ENCODE data around the gene PSD4. TPM values are rescaled to one million over a fixed set of nuclear protein-coding genes. Genes with fewer than 3 reads are reported as not detected.

Gene PSD4
- total and polyA plus RNA-seq, 2 of the 4 experiments (the other 2 are of a cell fraction) = 0.36 to 0.70 TPM

DNA sequence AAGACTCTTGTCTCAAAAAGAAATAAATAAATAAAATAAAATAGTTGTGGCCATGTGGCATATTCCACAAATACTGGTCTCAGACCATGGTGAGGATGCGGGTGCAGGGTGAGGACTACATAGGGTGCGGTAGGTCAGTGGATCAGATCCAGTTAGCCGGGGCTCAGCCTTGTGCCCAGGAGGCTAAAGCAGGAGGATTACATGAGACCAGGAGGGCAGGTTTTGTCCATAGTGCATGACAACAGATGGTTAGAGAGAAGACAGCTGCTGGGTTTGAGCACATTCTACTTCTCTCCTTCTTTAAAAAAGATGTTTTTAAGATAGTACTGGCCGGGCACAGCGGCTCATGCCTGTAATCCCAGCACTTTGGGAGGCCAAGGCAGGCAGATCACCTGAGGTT lies 12.8 kb upstream of the PSD4 start:
- Histone ChIP-seq H3K4me2 (ENCODE audit: low read depth, low read length) (no peak overlapping the region), H4K8ac (ENCODE audit: low read depth in 2 of 2, low read length in 2 of 2) (no peak overlapping the region), H2BK120ac (ENCODE audit: low read depth, low read length) (no peak overlapping the region), H3K79me1 (ENCODE audit: low read depth in 1 of 2, low read length in 2 of 2) (no peaks in the 10 kb centered on the region), H2BK20ac (ENCODE audit: low read depth, low read length) (no peak overlapping the region), H2AK5ac (ENCODE audit: low read depth, low read length) (no peak overlapping the region), H3K23ac (ENCODE audit: low read depth, low read length) (no peak overlapping the region), H3K14ac (replicated peaks; ENCODE audit: low read depth, low read length) (no peak overlapping the region), H3K9me3 (ENCODE audit: control insufficient read depth, insufficient read depth, low read length) (no peaks in the 10 kb centered on the region), H3K36me3 (ENCODE audit: control insufficient read depth, insufficient read depth, low read length) (no peaks in the 10 kb centered on the region), H2AFZ (replicated peaks; ENCODE audit: low read length, poor library complexity) (no peak overlapping the region), H3K27me3 (ENCODE audit: control insufficient read depth, insufficient read depth, low read length) (peaks cover 23% of the 10 kb centered on the region), H3K27ac (ENCODE audit: insufficient read depth, low read length) (no peak overlapping the region), H2BK5ac (ENCODE audit: low read depth, low read length, poor library complexity, severe bottlenecking) (no peak overlapping the region), H3K4me3 (ENCODE audit: insufficient read depth, low read depth, low read length) (no peak overlapping the region), H3K9ac (ENCODE audit: low read depth, low read length) (no peak overlapping the region), H4K20me1 (ENCODE audit: insufficient read depth, low read length) (no peaks in the 10 kb centered on the region), H3K56ac (ENCODE audit: extremely low read depth, insufficient read depth, low read length) (no peak overlapping the region), H2AK9ac (replicated peaks; ENCODE audit: low read depth, low read length, poor library complexity) (no peak overlapping the region), H2BK15ac (ENCODE audit: low read depth, low read length) (no peak overlapping the region), H4K91ac (ENCODE audit: insufficient read depth, low read depth, low read length) (no peak overlapping the region), H3K18ac (ENCODE audit: low read depth, low read length) (no peak overlapping the region), H3K4me1 (ENCODE audit: control insufficient read depth, insufficient read depth, low read length) (no peaks in the 10 kb centered on the region; the same call in 1 of the 2 replicates), H3K9me1 (ENCODE audit: insufficient read depth, low read length) (no peaks in the 10 kb centered on the region), H3K4ac (ENCODE audit: low read depth, low read length) (no peak overlapping the region), H4K5ac (ENCODE audit: low read depth, low read length) (no peak overlapping the region)
- DNase-seq = no peak
- WGBS, 2 experiments (ENCODE audit: extremely low coverage in 2 of 2, insufficient read length in 1 of 2) = no CpG with 5 or more reads among the region's 5 CpGs
- TF ChIP-seq FOS (IDR thresholded peaks at IDR 0.05; ENCODE audit: low read depth, low read length) = no peak
- TF ChIP-seq MAFK (IDR thresholded peaks at IDR 0.05; ENCODE audit: low read depth, low read length) = no peak
- no peak for TF ChIP-seq MXI1 (IDR thresholded peaks at IDR 0.05; ENCODE audit: borderline replicate concordance, low read depth, low read length)
- TF ChIP-seq RFX5 (IDR thresholded peaks at IDR 0.05; ENCODE audit: low read depth, low read length) = no peak
- TF ChIP-seq, protein P1, sequence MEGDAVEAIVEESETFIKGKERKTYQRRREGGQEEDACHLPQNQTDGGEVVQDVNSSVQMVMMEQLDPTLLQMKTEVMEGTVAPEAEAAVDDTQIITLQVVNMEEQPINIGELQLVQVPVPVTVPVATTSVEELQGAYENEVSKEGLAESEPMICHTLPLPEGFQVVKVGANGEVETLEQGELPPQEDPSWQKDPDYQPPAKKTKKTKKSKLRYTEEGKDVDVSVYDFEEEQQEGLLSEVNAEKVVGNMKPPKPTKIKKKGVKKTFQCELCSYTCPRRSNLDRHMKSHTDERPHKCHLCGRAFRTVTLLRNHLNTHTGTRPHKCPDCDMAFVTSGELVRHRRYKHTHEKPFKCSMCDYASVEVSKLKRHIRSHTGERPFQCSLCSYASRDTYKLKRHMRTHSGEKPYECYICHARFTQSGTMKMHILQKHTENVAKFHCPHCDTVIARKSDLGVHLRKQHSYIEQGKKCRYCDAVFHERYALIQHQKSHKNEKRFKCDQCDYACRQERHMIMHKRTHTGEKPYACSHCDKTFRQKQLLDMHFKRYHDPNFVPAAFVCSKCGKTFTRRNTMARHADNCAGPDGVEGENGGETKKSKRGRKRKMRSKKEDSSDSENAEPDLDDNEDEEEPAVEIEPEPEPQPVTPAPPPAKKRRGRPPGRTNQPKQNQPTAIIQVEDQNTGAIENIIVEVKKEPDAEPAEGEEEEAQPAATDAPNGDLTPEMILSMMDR (conservative IDR thresholded peaks at IDR 0.05; ENCODE audit: low read depth, low read length) = no peak
- no TSS peak for BruUV-seq (replicated peaks)
- in situ Hi-C loops (cut with MboI; ENCODE audit: low sequenced_read_pairs) (no loop called here), intact Hi-C loops (cut with micrococcal nuclease) (no loop called here), dilution Hi-C loops (cut with HindIII; ENCODE audit: low sequenced_read_pairs, unreplicated experiment) (no loop called here)
- ChIA-PET POLR2A (ENCODE audit: unreplicated experiment) (no interaction called here), CTCF (interaction anchor here (0.6 kb wide), 1 partner anchor 23 kb away, joined by 5 read pairs; no protein-coding TSS in a partner anchor)
- ATAC-seq (ENCODE audit: low read depth) = no peak
